Measurements from ENCODE around the gene CT47A1.
A peak's percentile ranks its signal among the peaks of the same experiment; 100 is the strongest.
"Not testable (repeated sequence)": the region's sequence is repeated elsewhere in the genome, so short reads cannot be mapped to it uniquely, and the experiment has no call there.

Gene CT47A1

DNA sequence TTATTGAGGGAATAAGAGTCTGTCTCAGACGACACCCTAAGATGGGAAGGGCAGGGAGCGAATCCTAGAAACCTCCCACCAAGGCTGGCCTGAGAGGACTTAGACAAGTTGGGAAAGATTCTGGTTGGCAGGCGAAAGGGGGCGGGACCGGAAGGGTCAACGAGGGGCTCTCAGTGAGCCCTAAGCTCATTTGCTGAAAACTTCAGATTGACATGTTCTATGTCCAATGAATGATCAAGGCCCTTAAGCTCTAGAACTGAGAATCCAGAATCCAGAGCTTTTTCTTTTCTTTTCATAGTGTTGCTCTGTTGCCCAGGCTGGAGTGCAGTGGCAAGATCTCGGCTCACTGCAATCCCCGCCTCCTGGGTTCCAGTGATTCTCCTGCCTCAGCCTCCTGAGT lies at the start of gene CT47A1:
Gene CT47A1 (minus strand): TSS at position 101 of the 400 bp plus-strand sequence. CDS start 231 bp downstream, outside the sequence.
- not testable (repeated sequence) for DNase-seq (ENCODE audit: low read depth, low spot score)

GRCh38 chrX:121032531-121032930 lies 47.0 kb upstream of the CT47A1 start:
- no peak for DNase-seq (ENCODE audit: low read depth, low spot score)

- no peak for DNase-seq (ENCODE audit: low read depth, low spot score)
Measured at GRCh38 chrX:121030083-121030482, 44.5 kb upstream of the CT47A1 start.

- no peak for DNase-seq (ENCODE audit: low read depth, low spot score)
Measured at GRCh38 chrX:121028419-121028818, 42.9 kb upstream of the CT47A1 start.

GRCh38 chrX:121014826-121015225 lies 29.3 kb upstream of the CT47A1 start:
- no peak for DNase-seq (ENCODE audit: low read depth, low spot score)

GRCh38 chrX:121013897-121014455 lies 28.4 kb upstream of the CT47A1 start:
- peak; percentile 58 for DNase-seq (ENCODE audit: low read depth, low spot score)

- no peak for DNase-seq (ENCODE audit: low read depth, low spot score)
Measured at GRCh38 chrX:121011254-121011653, 25.7 kb upstream of the CT47A1 start.

- no peak for DNase-seq (ENCODE audit: low read depth, low spot score)
Measured at GRCh38 chrX:121010218-121010617, 24.7 kb upstream of the CT47A1 start.

- no peak for DNase-seq (ENCODE audit: low read depth, low spot score)
Measured at GRCh38 chrX:121009764-121010163, 24.2 kb upstream of the CT47A1 start.

- no peak for DNase-seq (ENCODE audit: low read depth, low spot score)
Measured at GRCh38 chrX:121008920-121009319, 23.4 kb upstream of the CT47A1 start.

DNA sequence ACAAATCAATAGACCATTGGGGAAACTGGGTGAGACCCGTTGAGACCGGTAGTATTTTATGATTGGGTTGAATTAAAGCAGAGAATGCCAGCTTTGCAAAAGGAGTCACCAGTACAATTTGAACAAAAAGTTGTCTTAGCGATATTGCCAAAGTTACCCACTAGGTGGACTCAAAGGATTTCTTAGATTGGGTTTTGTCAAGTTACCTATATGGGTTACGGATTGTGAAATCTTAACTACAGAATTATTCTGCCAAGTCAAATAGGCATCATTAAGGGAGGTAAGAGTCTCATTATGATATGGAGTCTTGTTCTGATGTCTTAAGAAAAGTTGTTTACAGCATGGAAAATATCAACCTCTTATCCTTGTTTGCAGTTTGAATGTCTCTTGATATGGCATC lies 15.0 kb upstream of the CT47A1 start:
- DNase-seq (ENCODE audit: low read depth, low spot score), result peak; percentile 17

GRCh38 chrX:120999413-120999812 lies 13.9 kb upstream of the CT47A1 start:
- no peak for DNase-seq (ENCODE audit: low read depth, low spot score)

DNA sequence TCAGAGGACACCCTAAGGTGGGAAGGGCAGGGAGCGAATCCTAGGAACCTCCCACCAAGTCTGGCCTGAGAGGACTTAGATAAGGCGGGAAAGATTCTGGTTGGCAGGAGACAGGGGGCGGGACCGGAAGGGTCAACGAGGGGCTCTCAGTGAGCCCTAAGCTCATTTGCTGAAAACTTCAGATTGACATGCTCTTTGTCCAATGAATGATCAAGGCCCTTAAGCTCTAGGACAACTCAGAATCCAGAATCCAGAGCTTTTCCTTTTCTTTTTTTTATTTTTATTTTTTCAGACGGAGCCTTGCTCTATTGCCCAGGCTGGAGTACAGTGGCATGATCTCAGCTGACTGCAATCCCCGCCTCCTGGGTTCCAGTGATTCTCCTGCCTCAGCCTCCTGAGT lies 29.1 kb downstream of the CT47A1 start, which contains the start of gene CT47A7:
Gene CT47A7 (minus strand): TSS at position 101 of the 400 bp plus-strand sequence. CDS start 255 bp downstream, outside the sequence.
- not testable (repeated sequence) for DNase-seq (ENCODE audit: low read depth, low spot score)
